HG02884 (cell line): ENCODE results near the gene TRPV5.
"Not testable (repeated sequence)": the region's sequence is repeated elsewhere in the genome, so short reads cannot be mapped to it uniquely, and the experiment has no call there.

Experiments
- ATAC-seq: cut with Tn5 transposase; IDR thresholded peaks from one replicate; pipeline ENCODE4 v1.9.1; 2021; ENCODE audit warnings: mild to moderate bottlenecking, moderate library complexity; ENCODE audit not compliant: unreplicated experiment

The TRPV5 gene

GRCh38 chr7:142933624-142934023 is at the start of gene TRPV5:
TRPV5 (minus strand) TSS chr7:142933746; CDS start chr7:142933459, 287 bp downstream.
- ATAC-seq, result no peak

GRCh38 chr7:142978402-142978801 is 44.9 kb upstream of the TRPV5 start:
- ATAC-seq, result not testable (repeated sequence)

GRCh38 chr7:142974626-142975025 is 41.1 kb upstream of the TRPV5 start:
- ATAC-seq, result no peak

GRCh38 chr7:142969183-142969582 is 35.6 kb upstream of the TRPV5 start:
- no peak for ATAC-seq

GRCh38 chr7:142968229-142968628 is 34.7 kb upstream of the TRPV5 start:
- no peak for ATAC-seq

- ATAC-seq, result no peak
These were observed 31.1 kb upstream of the TRPV5 start for GRCh38 chr7:142964502-142965246.

- ATAC-seq, result no peak
These were observed 30.4 kb upstream of the TRPV5 start for GRCh38 chr7:142963993-142964392.

GRCh38 chr7:142962991-142963390 is 29.4 kb upstream of the TRPV5 start:
- ATAC-seq, result no peak

GRCh38 chr7:142961973-142962926 is 28.7 kb upstream of the TRPV5 start, which contains the start of gene KEL:
KEL (minus strand) TSS chr7:142962363; CDS start chr7:142962206, 157 bp downstream.
- ATAC-seq, result no peak

- no peak for ATAC-seq
These were observed 28.0 kb upstream of the TRPV5 start for GRCh38 chr7:142961595-142961972.

- ATAC-seq, result no peak
These were observed 27.5 kb upstream of the TRPV5 start for GRCh38 chr7:142960955-142961512.

- no peak for ATAC-seq
These were observed 25.7 kb upstream of the TRPV5 start for GRCh38 chr7:142959202-142959601.

- ATAC-seq, result no peak
These were observed 24.2 kb upstream of the TRPV5 start for GRCh38 chr7:142957723-142958122.

GRCh38 chr7:142956951-142957623 is 23.5 kb upstream of the TRPV5 start:
- ATAC-seq, result no peak

GRCh38 chr7:142954680-142955268 is 21.2 kb upstream of the TRPV5 start:
- ATAC-seq, result no peak

- ATAC-seq, result no peak
These were observed 16.7 kb upstream of the TRPV5 start for GRCh38 chr7:142950235-142950634.

GRCh38 chr7:142948603-142949002 is 15.1 kb upstream of the TRPV5 start:
- no peak for ATAC-seq

GRCh38 chr7:142945001-142945400 is 11.5 kb upstream of the TRPV5 start:
- no peak for ATAC-seq

GRCh38 chr7:142943706-142944268 is 10.2 kb upstream of the TRPV5 start:
- ATAC-seq, result no peak

- ATAC-seq, result no peak
These were observed 9.2 kb upstream of the TRPV5 start for GRCh38 chr7:142942746-142943145.
